GM23248 (cell line): Measurements from ENCODE around the gene PDE6H. TPM values are rescaled to one million over a fixed set of nuclear protein-coding genes. Genes with fewer than 3 reads are reported as not detected.

Experiments
- DNase-seq: peaks from one replicate; pipeline ENCODE4 v3.0.0-alpha.2; 2015
- H2AFZ ChIP-seq: fragments of 200-600 bp; sonication (generic); 2 replicates; pipeline ENCODE4 v1.6.1; 2016; ENCODE audit warnings: antibody characterized with exemption
- H3F3A ChIP-seq: fragments of 200-600 bp; sonication (generic); 2 replicates; pipeline ENCODE4 v1.6.1; 2016; ENCODE audit warnings: mild to moderate bottlenecking, antibody characterized with exemption, mixed run types; ENCODE audit not compliant: insufficient read depth
- H3K27ac ChIP-seq: fragments of 200-600 bp; sonication (generic); 2 replicates; pipeline ENCODE4 v1.5.1; 2016; ENCODE audit warnings: mild to moderate bottlenecking
- H3K27me3 ChIP-seq: fragments of 200-600 bp; sonication (generic); replicated peaks from 2 replicates; pipeline ENCODE4 v1.6.1; 2016; ENCODE audit warnings: mild to moderate bottlenecking; ENCODE audit not compliant: insufficient read depth
- H3K36me3 ChIP-seq: fragments of 200-600 bp; sonication (generic); 2 replicates; pipeline ENCODE4 v1.6.1; 2016; ENCODE audit warnings: low read depth, mild to moderate bottlenecking
- H3K4me1 ChIP-seq: fragments of 200-600 bp; sonication (generic); 2 replicates; pipeline ENCODE4 v1.6.1; 2016; ENCODE audit warnings: mild to moderate bottlenecking; ENCODE audit not compliant: insufficient read depth
- H3K4me2 ChIP-seq: fragments of 200-600 bp; sonication (generic); one replicate; pipeline ENCODE4 v1.6.1; 2016; ENCODE audit warnings: mild to moderate bottlenecking; ENCODE audit not compliant: unreplicated experiment
- H3K4me3 ChIP-seq: fragments of 200-600 bp; sonication (generic); 2 replicates; pipeline ENCODE4 v1.5.1; 2016; ENCODE audit warnings: mild to moderate bottlenecking
- H3K79me2 ChIP-seq: fragments of 200-600 bp; sonication (generic); 2 replicates; pipeline ENCODE4 v1.6.1; 2016; ENCODE audit warnings: mild to moderate bottlenecking; ENCODE audit not compliant: insufficient read depth
- H3K9ac ChIP-seq: fragments of 200-600 bp; sonication (generic); 2 replicates; pipeline ENCODE4 v1.6.1; 2016; ENCODE audit warnings: mild to moderate bottlenecking
- H3K9me2 ChIP-seq: fragments of 200-600 bp; sonication (generic); 2 replicates; pipeline ENCODE4 v1.6.1; 2016; ENCODE audit warnings: mixed run types, mild to moderate bottlenecking, moderate library complexity; ENCODE audit not compliant: insufficient read depth
- H3K9me3 ChIP-seq: fragments of 200-600 bp; sonication (generic); one replicate; pipeline ENCODE4 v1.6.1; 2017; ENCODE audit warnings: low read depth
- H4K20me1 ChIP-seq: fragments of 200-600 bp; sonication (generic); 2 replicates; pipeline ENCODE4 v1.6.0; 2016; ENCODE audit not compliant: insufficient read depth
- EZH2 ChIP-seq: fragments of 200-600 bp; sonication (generic); IDR thresholded peaks from 2 replicates; pipeline ENCODE4 v1.6.1; 2018; ENCODE audit warnings: antibody characterized with exemption, mild to moderate bottlenecking; ENCODE audit not compliant: insufficient read depth, poor library complexity, severe bottlenecking
- EZH2phosphoT487 ChIP-seq: fragments of 200-600 bp; sonication (generic); IDR thresholded peaks from 2 replicates; pipeline ENCODE4 v1.6.1; 2018; ENCODE audit warnings: antibody characterized with exemption, moderate library complexity, mild to moderate bottlenecking, low read depth; ENCODE audit not compliant: insufficient read depth
- WGBS, 2 experiments: methylation state at CpG; one replicate each; pipeline ENCODE4 v1.1.6; 2015 to 2017; ENCODE audit warnings: low lambda C conversion rate in 2 of 2, low coverage in 1 of 2; ENCODE audit errors: missing lambda C conversion rate in 2 of 2; 5-methylcytosine and 5-hydroxymethylcytosine counted together
- in situ Hi-C: fragments of 300-500 bp; cut with MboI; formaldehyde crosslinking; loops from 2 replicates; pipeline ENCODE4 v1.15.0; 2020
- polyA plus RNA-seq: library from polyadenylated mRNA; unstranded; fragments of >200 nt; fragmentation: Nextera tagmentation; extraction: Ambion mirVana; gene quantifications from 2 replicates; pipeline ENCODE4 v1.2.1, GENCODE V29; 2016
- total RNA-seq: library from RNA; depleted of rRNA; stranded (reverse); fragments of >200 nt; shearing (Covaris generic); gene quantifications from 2 replicates; pipeline ENCODE4 v1.2.3, GENCODE V29; 2014; rRNA removed

Gene PDE6H
- not detected in 2 replicates for total RNA-seq
- not detected in 2 replicates for polyA plus RNA-seq

DNA sequence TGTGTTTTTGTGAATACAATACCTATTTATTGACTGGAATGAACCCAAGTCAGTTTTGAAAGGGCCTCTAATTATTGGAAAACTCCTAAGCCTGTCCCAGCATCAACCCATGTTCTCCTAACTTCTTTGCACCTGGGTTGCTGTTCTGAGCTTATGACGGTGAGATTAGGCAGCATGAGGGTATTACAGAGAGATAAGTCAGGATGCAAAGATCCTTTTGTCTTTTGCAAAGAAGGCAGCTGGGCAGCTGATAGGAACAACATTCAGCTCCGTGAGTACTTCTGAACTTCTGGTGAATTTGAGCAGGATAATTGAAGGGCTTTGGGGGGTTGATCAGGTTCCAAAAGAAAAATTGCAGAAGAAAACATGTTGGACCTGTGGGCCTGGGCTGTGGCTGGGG is at the start of gene PDE6H:
TSS of gene PDE6H (plus strand) at position 227 of the 400 bp plus-strand sequence. CDS start 4,971 bp downstream, outside the sequence.
- Histone ChIP-seq H3K4me2 (no peak within 1 kb of the TSS), H3F3A (no peaks in the 10 kb centered on the region), H3K9me3 (no peaks in the 10 kb centered on the region), H3K4me3 (no peak within 1 kb of the TSS), H3K27ac (no peak within 1 kb of the TSS), H3K9me2 (no peaks in the 10 kb centered on the region), H3K27me3 (0 out of 2 replicates have a peak, but pooled peaks cover 4% of the 10 kb centered on the region), H3K79me2 (no peaks in the 10 kb centered on the region), H4K20me1 (no peaks in the 10 kb centered on the region), H2AFZ (no peak within 1 kb of the TSS), H3K36me3 (no peaks in the 10 kb centered on the region), H3K4me1 (no peaks in the 10 kb centered on the region), H3K9ac (no peak within 1 kb of the TSS)
- 46 to 58% methylated on average over 2 of the region's 2 CpGs for WGBS, 2 experiments
- no peak for TF ChIP-seq EZH2phosphoT487
- in situ Hi-C loops: no loop called here
- no peak for DNase-seq

DNA sequence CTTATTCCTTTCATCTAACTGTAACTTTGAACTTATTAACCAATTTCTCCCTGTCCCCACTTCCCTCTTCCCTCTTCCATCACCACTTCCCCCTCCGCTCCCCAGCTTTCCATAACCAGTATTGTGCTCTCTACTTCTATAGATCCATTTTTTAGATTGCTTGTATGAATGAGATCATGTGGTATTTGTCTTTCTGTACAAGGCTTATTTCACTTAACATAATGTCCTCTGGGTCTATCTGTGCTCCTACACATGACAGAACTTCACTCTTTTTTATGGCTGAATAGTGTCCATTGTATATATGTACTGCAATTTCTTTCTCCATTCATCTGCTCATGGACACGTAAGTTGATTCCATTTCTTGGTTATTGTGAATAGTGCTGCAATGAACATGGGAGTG is 48.9 kb upstream of the PDE6H start:
- in situ Hi-C loops: no loop called here
- no peak overlapping the region for H3K27ac ChIP-seq
- no peaks in the 10 kb centered on the region for H3K79me2 ChIP-seq
- TF ChIP-seq EZH2 (no peak), EZH2phosphoT487 (no peak)
- no peak for DNase-seq
- no peak overlapping the region for H3K9ac ChIP-seq
- no peaks in the 10 kb centered on the region for H3K4me1 ChIP-seq
- H3K4me2 ChIP-seq: no peak overlapping the region
- H2AFZ ChIP-seq: no peak overlapping the region
- H3K36me3 ChIP-seq: no peaks in the 10 kb centered on the region
- H3K9me3 ChIP-seq: no peaks in the 10 kb centered on the region
- no peak overlapping the region for H3K4me3 ChIP-seq
- no peaks in the 10 kb centered on the region for H3K9me2 ChIP-seq
- no peaks in the 10 kb centered on the region for H3K27me3 ChIP-seq
- WGBS, 2 experiments: 80 to 81% methylated on average over 2 of the region's 2 CpGs
- H4K20me1 ChIP-seq: no peaks in the 10 kb centered on the region
- no peaks in the 10 kb centered on the region for H3F3A ChIP-seq

DNA sequence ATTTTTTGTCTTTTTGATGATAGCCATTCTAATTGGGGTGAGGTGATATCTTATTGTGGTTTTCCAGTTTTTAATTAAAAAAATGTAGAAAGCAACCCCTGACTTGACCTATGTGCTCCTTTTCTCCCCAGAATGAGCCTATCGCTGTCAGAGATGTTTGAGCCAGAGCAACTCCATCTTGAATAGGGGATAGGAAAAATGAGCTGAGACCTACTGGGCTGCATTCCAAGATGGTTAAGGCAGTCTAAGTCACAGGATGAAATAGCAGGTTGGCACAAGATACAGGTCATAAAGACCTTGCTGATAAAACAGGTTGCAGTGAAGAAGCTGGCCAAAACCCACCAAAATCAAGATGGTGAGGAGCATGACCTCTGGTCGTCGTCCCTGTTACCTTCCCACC is 48.3 kb upstream of the PDE6H start:
- H3K36me3 ChIP-seq: no peaks in the 10 kb centered on the region
- in situ Hi-C loops: no loop called here

DNA sequence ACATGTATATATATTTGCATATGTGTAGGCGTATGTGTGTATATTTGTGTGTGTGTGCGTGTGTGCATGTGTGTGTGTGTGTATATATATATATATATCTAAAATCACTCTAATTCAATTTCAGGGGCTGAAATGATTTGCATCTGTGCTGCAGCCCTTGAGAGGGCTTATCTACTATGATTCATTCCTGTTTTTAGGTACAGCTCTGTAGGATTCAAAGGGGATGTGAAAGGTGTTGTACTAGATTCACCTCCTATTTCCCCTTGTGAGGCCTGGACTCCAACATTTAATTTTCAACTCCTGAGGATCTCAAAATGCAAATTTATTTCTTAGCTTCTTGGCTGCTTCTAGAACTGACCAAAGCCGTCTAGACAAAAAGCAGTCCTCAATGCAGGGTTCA is 45.6 kb upstream of the PDE6H start:
- TF ChIP-seq EZH2phosphoT487 (no peak), EZH2 (no peak)
- Histone ChIP-seq H3K36me3 (no peaks in the 10 kb centered on the region), H3K9me2 (no peaks in the 10 kb centered on the region), H4K20me1 (no peaks in the 10 kb centered on the region), H3K79me2 (no peaks in the 10 kb centered on the region), H3K4me3 (no peak overlapping the region), H3F3A (no peaks in the 10 kb centered on the region), H3K4me2 (no peak overlapping the region), H3K27me3 (no peaks in the 10 kb centered on the region), H3K4me1 (no peaks in the 10 kb centered on the region), H3K9ac (no peak overlapping the region), H3K9me3 (no peaks in the 10 kb centered on the region), H3K27ac (no peak overlapping the region), H2AFZ (no peak overlapping the region)
- WGBS, 2 experiments: 88 to 92% methylated on average over 3 of the region's 3 CpGs
- in situ Hi-C loops: no loop called here
- no peak for DNase-seq

More for the DNA sequence above, 48.3 kb upstream of the PDE6H start:
- Histone ChIP-seq H2AFZ (no peak overlapping the region), H3K4me3 (no peak overlapping the region), H3K9me3 (no peaks in the 10 kb centered on the region), H3K4me1 (no peaks in the 10 kb centered on the region), H3K27me3 (no peaks in the 10 kb centered on the region), H3K9me2 (no peaks in the 10 kb centered on the region), H3K27ac (no peak overlapping the region), H3K4me2 (no peak overlapping the region), H3K9ac (no peak overlapping the region), H4K20me1 (no peaks in the 10 kb centered on the region), H3F3A (no peaks in the 10 kb centered on the region), H3K79me2 (no peaks in the 10 kb centered on the region)
- WGBS, 2 experiments: 92 to 100% methylated on average over 3 of the region's 3 CpGs
- DNase-seq: no peak
- no peak for TF ChIP-seq EZH2phosphoT487
- no peak for TF ChIP-seq EZH2

DNA sequence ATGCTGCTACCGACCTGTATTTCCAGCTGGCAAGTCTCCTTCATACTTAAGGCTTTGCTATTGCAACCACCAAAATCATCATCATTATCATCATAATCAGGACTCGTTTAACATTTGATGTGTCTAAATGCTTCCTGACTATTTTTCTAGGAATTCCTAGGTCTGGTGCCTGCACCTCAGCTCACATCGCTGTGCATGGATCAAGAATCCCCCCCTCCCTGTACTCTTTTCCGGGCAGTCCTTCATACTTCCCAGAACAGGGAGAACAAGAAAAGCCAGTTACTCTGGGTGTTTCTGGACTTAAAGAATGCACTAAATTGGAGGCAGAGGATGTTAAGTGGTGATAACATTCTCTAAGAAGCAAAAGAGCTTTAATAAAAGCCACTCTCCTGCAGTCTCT is 43.9 kb upstream of the PDE6H start:
- 9 to 15% methylated on average over 4 of the region's 4 CpGs for WGBS, 2 experiments

More for the DNA sequence above, 43.9 kb upstream of the PDE6H start:
- Histone ChIP-seq H3F3A (no peaks in the 10 kb centered on the region), H3K36me3 (no peaks in the 10 kb centered on the region), H2AFZ (peak overlapping the region; percentile 48), H3K79me2 (no peaks in the 10 kb centered on the region), H3K27ac (no peak overlapping the region), H3K9me2 (no peaks in the 10 kb centered on the region), H3K4me3 (no peak overlapping the region), H4K20me1 (no peaks in the 10 kb centered on the region), H3K9ac (no peak overlapping the region), H3K4me1 (no peaks in the 10 kb centered on the region), H3K4me2 (no peak overlapping the region), H3K9me3 (no peaks in the 10 kb centered on the region), H3K27me3 (no peaks in the 10 kb centered on the region)
- in situ Hi-C loops: no loop called here
- TF ChIP-seq EZH2phosphoT487: no peak
- TF ChIP-seq EZH2: no peak
- no peak for DNase-seq
